Measurements from ENCODE around the gene NETO1.

Gene NETO1

GRCh38 chr18:72867746-72868584 lies at the start of gene NETO1:
TSS of gene NETO1 (minus strand) at chr18:72867987. CDS start at chr18:72867291, 696 bp downstream.
- DNase-seq: no peak

GRCh38 chr18:72910045-72910444 lies 42.3 kb upstream of the NETO1 start:
- no peak for DNase-seq

GRCh38 chr18:72908181-72908580 lies 40.4 kb upstream of the NETO1 start:
- no peak for DNase-seq

- DNase-seq: peak; percentile 48
Measured at GRCh38 chr18:72903033-72903432, 35.2 kb upstream of the NETO1 start.

GRCh38 chr18:72899338-72899737 lies 31.6 kb upstream of the NETO1 start:
- no peak for DNase-seq

GRCh38 chr18:72898870-72899269 lies 31.1 kb upstream of the NETO1 start:
- no peak for DNase-seq

GRCh38 chr18:72895548-72895947 lies 27.8 kb upstream of the NETO1 start:
- no peak for DNase-seq

GRCh38 chr18:72878561-72878960 lies 10.8 kb upstream of the NETO1 start:
- no peak for DNase-seq

GRCh38 chr18:72878143-72878542 lies 10.4 kb upstream of the NETO1 start:
- no peak for DNase-seq

- DNase-seq: peak; percentile 18
Measured at GRCh38 chr18:72871091-72871490, 3.3 kb upstream of the NETO1 start.

- no peak for DNase-seq
Measured at GRCh38 chr18:72869226-72870185, 1.7 kb upstream of the NETO1 start.

GRCh38 chr18:72868585-72869225 lies 918 bp upstream of the NETO1 start:
- peak; percentile 41 for DNase-seq

- peak; percentile 20 for DNase-seq
Measured at GRCh38 chr18:72866901-72867745, 664 bp downstream of the NETO1 start.

- DNase-seq: no peak
Measured at GRCh38 chr18:72866442-72866900, 1.3 kb downstream of the NETO1 start.

GRCh38 chr18:72863754-72864153 lies 4.0 kb downstream of the NETO1 start:
- no peak for DNase-seq

GRCh38 chr18:72859088-72859487 lies 8.7 kb downstream of the NETO1 start:
- DNase-seq: no peak

GRCh38 chr18:72849671-72850070 lies 18.1 kb downstream of the NETO1 start:
- DNase-seq: no peak

- DNase-seq: no peak
Measured at GRCh38 chr18:72848503-72849237, 19.1 kb downstream of the NETO1 start.

GRCh38 chr18:72847771-72848170 lies 20.0 kb downstream of the NETO1 start:
- DNase-seq: no peak

GRCh38 chr18:72846736-72847533 lies 20.9 kb downstream of the NETO1 start:
- no peak for DNase-seq

Data from NCI-H748 treated with DMSO at 0.1 percent for 48 hours (cell line).